Stimulated activated CD4-positive, alpha-beta T cell treated with anti-CD3 and anti-CD28 coated beads, Interleukin-1b, Interleukin-23, amount 100 ng/mL, for 1 hour (primary cell): ENCODE data around the gene ZBTB1.

Experiments used
- DNase-seq, 2 donors: peaks; one replicate each; pipeline ENCODE4 v3.0.0-alpha.2; 2020; ENCODE audit warnings: low read depth in 2 of 2

Gene ZBTB1

GRCh38 chr14:64504310-64504896 lies at the start of gene ZBTB1:
TSS of gene ZBTB1 (plus strand) at chr14:64504770. CDS start at chr14:64521505, 16,735 bp downstream.
- peak; percentile 51 to 63 for DNase-seq

GRCh38 chr14:64459405-64460136 lies 45.0 kb upstream of the ZBTB1 start:
- DNase-seq: no peak

GRCh38 chr14:64461221-64461620 lies 43.3 kb upstream of the ZBTB1 start:
- DNase-seq: no peak

GRCh38 chr14:64463195-64463594 lies 41.4 kb upstream of the ZBTB1 start:
- DNase-seq: no peak

- DNase-seq: no peak
Measured at GRCh38 chr14:64463873-64464272, 40.7 kb upstream of the ZBTB1 start.

- DNase-seq: no peak
Measured at GRCh38 chr14:64464651-64465050, 39.9 kb upstream of the ZBTB1 start.

GRCh38 chr14:64465191-64465822 lies 39.3 kb upstream of the ZBTB1 start, which contains the start of gene AKAP5:
TSS of gene AKAP5 (plus strand) at chr14:64465499. CDS start at chr14:64468395, 2,896 bp downstream.
- DNase-seq: peak; percentile 32 to 40

- no peak for DNase-seq
Measured at GRCh38 chr14:64465831-64466554, 38.6 kb upstream of the ZBTB1 start.

GRCh38 chr14:64467101-64467500 lies 37.5 kb upstream of the ZBTB1 start:
- DNase-seq: no peak

GRCh38 chr14:64467566-64467965 lies 37.0 kb upstream of the ZBTB1 start:
- no peak for DNase-seq

- no peak for DNase-seq
Measured at GRCh38 chr14:64468451-64468850, 36.1 kb upstream of the ZBTB1 start.

GRCh38 chr14:64474041-64474440 lies 30.5 kb upstream of the ZBTB1 start:
- no peak for DNase-seq

GRCh38 chr14:64474698-64475097 lies 29.9 kb upstream of the ZBTB1 start:
- DNase-seq: no peak

GRCh38 chr14:64475585-64476273 lies 28.8 kb upstream of the ZBTB1 start:
- DNase-seq: no peak

GRCh38 chr14:64476438-64476837 lies 28.1 kb upstream of the ZBTB1 start:
- DNase-seq: no peak

GRCh38 chr14:64478634-64479250 lies 25.8 kb upstream of the ZBTB1 start:
- no peak for DNase-seq

- DNase-seq: no peak
Measured at GRCh38 chr14:64488590-64489099, 15.9 kb upstream of the ZBTB1 start.

GRCh38 chr14:64491637-64492036 lies 12.9 kb upstream of the ZBTB1 start:
- DNase-seq: no peak

GRCh38 chr14:64493455-64493854 lies 11.1 kb upstream of the ZBTB1 start:
- no peak for DNase-seq

GRCh38 chr14:64495252-64495651 lies 9.3 kb upstream of the ZBTB1 start:
- DNase-seq: no peak

- DNase-seq: no peak
Measured at GRCh38 chr14:64496764-64497163, 7.8 kb upstream of the ZBTB1 start.
